Inferior parietal cortex (tissue), 1 donor: ENCODE data around the gene RAB6A.
"Not testable (repeated sequence)": the region's sequence is repeated elsewhere in the genome, so short reads cannot be mapped to it uniquely, and the experiment has no call there.

Experiments
- DNase-seq: peaks from one replicate; pipeline ENCODE4 v3.0.0-alpha.2; 2016; ENCODE audit errors: extremely low spot score

RAB6A gene

GRCh38 chr11:73760679-73761402, at the start of gene RAB6A:
RAB6A (minus strand) TSS chr11:73761074; CDS start chr11:73760635, 439 bp downstream.
- DNase-seq: peak; percentile 100

GRCh38 chr11:73810637-73811036, 49.8 kb upstream of the RAB6A start:
- no peak for DNase-seq

GRCh38 chr11:73808052-73808451, 47.2 kb upstream of the RAB6A start:
- no peak for DNase-seq

GRCh38 chr11:73804712-73805111, 43.8 kb upstream of the RAB6A start:
- DNase-seq: no peak

- DNase-seq: no peak
Measured at GRCh38 chr11:73801136-73801535, 40.3 kb upstream of the RAB6A start.

- DNase-seq: no peak
Measured at GRCh38 chr11:73800276-73800806, 39.5 kb upstream of the RAB6A start.

GRCh38 chr11:73797457-73797856, 36.6 kb upstream of the RAB6A start:
- DNase-seq: no peak

- DNase-seq: peak; percentile 74
Measured at GRCh38 chr11:73795925-73796632, 35.2 kb upstream of the RAB6A start.

- DNase-seq: no peak
Measured at GRCh38 chr11:73792584-73792983, 31.7 kb upstream of the RAB6A start.

GRCh38 chr11:73789279-73789670, 28.4 kb upstream of the RAB6A start:
- no peak for DNase-seq

- peak; percentile 93 for DNase-seq
Measured at GRCh38 chr11:73787643-73788558, 27.0 kb upstream of the RAB6A start, which contains the start of gene MRPL48. MRPL48 (plus strand) TSS chr11:73787874; CDS start chr11:73787972, 98 bp downstream.

GRCh38 chr11:73787051-73787642, 26.3 kb upstream of the RAB6A start:
- DNase-seq: no peak

GRCh38 chr11:73785467-73785866, 24.6 kb upstream of the RAB6A start:
- DNase-seq: not testable (repeated sequence)

- no peak for DNase-seq
Measured at GRCh38 chr11:73784734-73785133, 23.9 kb upstream of the RAB6A start.

- no peak for DNase-seq
Measured at GRCh38 chr11:73784080-73784634, 23.3 kb upstream of the RAB6A start.

- no peak for DNase-seq
Measured at GRCh38 chr11:73783483-73784020, 22.7 kb upstream of the RAB6A start.

GRCh38 chr11:73781303-73781702, 20.4 kb upstream of the RAB6A start:
- no peak for DNase-seq

- DNase-seq: peak; percentile 98
Measured at GRCh38 chr11:73779084-73779902, 18.4 kb upstream of the RAB6A start.

- not testable (repeated sequence) for DNase-seq
Measured at GRCh38 chr11:73770811-73771210, 9.9 kb upstream of the RAB6A start.

GRCh38 chr11:73766763-73767162, 5.9 kb upstream of the RAB6A start:
- no peak for DNase-seq
